ENCODE results near the gene FOS. TPM values are rescaled to one million over a fixed set of nuclear protein-coding genes. Genes with fewer than 3 reads are reported as not detected.
"Not testable (repeated sequence)": the region's sequence is repeated elsewhere in the genome, so short reads cannot be mapped to it uniquely, and the experiment has no call there.

The FOS gene
- total and polyA plus RNA-seq, 9 donors, result 142 to 1,403 (median 670) TPM

DNA sequence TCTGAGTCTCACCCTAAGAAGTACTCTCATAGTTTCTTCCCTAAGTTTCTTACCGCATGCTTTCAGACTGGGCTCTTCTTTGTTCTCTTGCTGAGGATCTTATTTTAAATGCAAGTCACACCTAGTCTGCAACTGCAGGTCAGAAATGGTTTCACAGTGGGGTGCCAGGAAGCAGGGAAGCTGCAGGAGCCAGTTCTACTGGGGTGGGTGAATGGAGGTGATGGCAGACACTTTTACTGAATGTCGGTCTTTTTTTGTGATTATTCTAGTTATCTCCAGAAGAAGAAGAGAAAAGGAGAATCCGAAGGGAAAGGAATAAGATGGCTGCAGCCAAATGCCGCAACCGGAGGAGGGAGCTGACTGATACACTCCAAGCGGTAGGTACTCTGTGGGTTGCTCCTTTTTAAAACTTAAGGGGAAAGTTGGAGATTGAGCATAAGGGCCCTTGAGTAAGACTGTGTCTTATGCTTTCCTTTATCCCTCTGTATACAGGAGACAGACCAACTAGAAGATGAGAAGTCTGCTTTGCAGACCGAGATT lies 1.7 kb downstream of the FOS start:
- peaks cover 21% of the 10 kb centered on the region for H3K36me3 ChIP-seq (ENCODE audit: control insufficient read depth, insufficient read depth, low read length)
- 21% methylated on average over 2 of the region's 7 CpGs for WGBS (ENCODE audit: insufficient coverage)
- peak overlapping the region; percentile 84 for H3K27ac ChIP-seq (ENCODE audit: low read length)
- H3K4me1 ChIP-seq (ENCODE audit: control insufficient read depth, insufficient read depth, low read length), result peaks cover 41% of the 10 kb centered on the region
- DNase-seq, result no peak
- H3K4me3 ChIP-seq (ENCODE audit: low read length), result peak overlapping the region; percentile 91
- peaks cover 9% of the 10 kb centered on the region for H3K27me3 ChIP-seq (ENCODE audit: control insufficient read depth, insufficient read depth, low read length)
- no peaks in the 10 kb centered on the region for H3K9me3 ChIP-seq (replicated peaks; ENCODE audit: control insufficient read depth, low read depth, low read length)

DNA sequence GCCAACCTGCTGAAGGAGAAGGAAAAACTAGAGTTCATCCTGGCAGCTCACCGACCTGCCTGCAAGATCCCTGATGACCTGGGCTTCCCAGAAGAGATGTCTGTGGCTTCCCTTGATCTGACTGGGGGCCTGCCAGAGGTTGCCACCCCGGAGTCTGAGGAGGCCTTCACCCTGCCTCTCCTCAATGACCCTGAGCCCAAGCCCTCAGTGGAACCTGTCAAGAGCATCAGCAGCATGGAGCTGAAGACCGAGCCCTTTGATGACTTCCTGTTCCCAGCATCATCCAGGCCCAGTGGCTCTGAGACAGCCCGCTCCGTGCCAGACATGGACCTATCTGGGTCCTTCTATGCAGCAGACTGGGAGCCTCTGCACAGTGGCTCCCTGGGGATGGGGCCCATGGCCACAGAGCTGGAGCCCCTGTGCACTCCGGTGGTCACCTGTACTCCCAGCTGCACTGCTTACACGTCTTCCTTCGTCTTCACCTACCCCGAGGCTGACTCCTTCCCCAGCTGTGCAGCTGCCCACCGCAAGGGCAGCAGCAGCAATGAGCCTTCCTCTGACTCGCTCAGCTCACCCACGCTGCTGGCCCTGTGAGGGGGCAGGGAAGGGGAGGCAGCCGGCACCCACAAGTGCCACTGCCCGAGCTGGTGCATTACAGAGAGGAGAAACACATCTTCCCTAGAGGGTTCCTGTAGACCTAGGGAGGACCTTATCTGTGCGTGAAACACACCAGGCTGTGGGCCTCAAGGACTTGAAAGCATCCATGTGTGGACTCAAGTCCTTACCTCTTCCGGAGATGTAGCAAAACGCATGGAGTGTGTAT lies 2.4 kb downstream of the FOS start:
- H3K36me3 ChIP-seq (ENCODE audit: control insufficient read depth, insufficient read depth, low read length), result peaks cover 21% of the 10 kb centered on the region
- peak; percentile 70 for DNase-seq
- H3K9me3 ChIP-seq (replicated peaks; ENCODE audit: control insufficient read depth, low read depth, low read length), result no peaks in the 10 kb centered on the region
- peak overlapping the region; percentile 37 for H3K27ac ChIP-seq (ENCODE audit: low read length)
- H3K4me1 ChIP-seq (ENCODE audit: control insufficient read depth, insufficient read depth, low read length), result peaks cover 37% of the 10 kb centered on the region
- WGBS (ENCODE audit: insufficient coverage), result 82% methylated on average over 13 of the region's 17 CpGs
- peak overlapping the region; percentile 91 for H3K4me3 ChIP-seq (ENCODE audit: low read length)
- H3K27me3 ChIP-seq (ENCODE audit: control insufficient read depth, insufficient read depth, low read length), result peaks cover 9% of the 10 kb centered on the region

DNA sequence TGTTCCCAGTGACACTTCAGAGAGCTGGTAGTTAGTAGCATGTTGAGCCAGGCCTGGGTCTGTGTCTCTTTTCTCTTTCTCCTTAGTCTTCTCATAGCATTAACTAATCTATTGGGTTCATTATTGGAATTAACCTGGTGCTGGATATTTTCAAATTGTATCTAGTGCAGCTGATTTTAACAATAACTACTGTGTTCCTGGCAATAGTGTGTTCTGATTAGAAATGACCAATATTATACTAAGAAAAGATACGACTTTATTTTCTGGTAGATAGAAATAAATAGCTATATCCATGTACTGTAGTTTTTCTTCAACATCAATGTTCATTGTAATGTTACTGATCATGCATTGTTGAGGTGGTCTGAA lies 3.0 kb downstream of the FOS start:
- H3K36me3 ChIP-seq (ENCODE audit: control insufficient read depth, insufficient read depth, low read length), result peaks cover 21% of the 10 kb centered on the region

DNA sequence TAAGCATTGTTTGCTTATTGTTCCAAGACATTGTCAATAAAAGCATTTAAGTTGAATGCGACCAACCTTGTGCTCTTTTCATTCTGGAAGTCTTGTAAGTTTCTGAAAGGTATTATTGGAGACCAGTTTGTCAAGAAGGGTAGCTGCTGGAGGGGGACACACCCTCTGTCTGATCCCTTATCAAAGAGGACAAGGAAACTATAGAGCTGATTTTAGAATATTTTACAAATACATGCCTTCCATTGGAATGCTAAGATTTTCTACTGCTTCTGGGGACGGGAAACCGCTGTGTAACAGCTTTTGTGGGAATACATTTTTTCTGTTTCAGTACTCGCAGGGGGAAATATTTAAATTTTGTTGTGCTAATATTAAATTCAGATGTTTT lies 3.5 kb downstream of the FOS start:
- Histone ChIP-seq H3K9me3 (replicated peaks; ENCODE audit: control insufficient read depth, low read depth, low read length) (no peaks in the 10 kb centered on the region), H3K36me3 (ENCODE audit: control insufficient read depth, insufficient read depth, low read length) (peaks cover 21% of the 10 kb centered on the region), H3K4me3 (ENCODE audit: low read length) (no peak overlapping the region), H3K27me3 (ENCODE audit: control insufficient read depth, insufficient read depth, low read length) (peaks cover 9% of the 10 kb centered on the region), H3K27ac (ENCODE audit: low read length) (no peak overlapping the region), H3K4me1 (ENCODE audit: control insufficient read depth, insufficient read depth, low read length) (peaks cover 30% of the 10 kb centered on the region)
- WGBS (ENCODE audit: insufficient coverage), result no CpG with 5 or more reads among the region's 4 CpGs
- DNase-seq, result peak; percentile 90

More for the DNA sequence above, 3.0 kb downstream of the FOS start:
- Histone ChIP-seq H3K9me3 (replicated peaks; ENCODE audit: control insufficient read depth, low read depth, low read length) (no peaks in the 10 kb centered on the region), H3K4me1 (ENCODE audit: control insufficient read depth, insufficient read depth, low read length) (peaks cover 31% of the 10 kb centered on the region), H3K27ac (ENCODE audit: low read length) (peak overlapping the region; percentile 37), H3K27me3 (ENCODE audit: control insufficient read depth, insufficient read depth, low read length) (peaks cover 9% of the 10 kb centered on the region), H3K4me3 (ENCODE audit: low read length) (peak overlapping the region; percentile 91)
- DNase-seq, result no peak
- WGBS (ENCODE audit: insufficient coverage), result no CpG with 5 or more reads among the region's 1 CpG

DNA sequence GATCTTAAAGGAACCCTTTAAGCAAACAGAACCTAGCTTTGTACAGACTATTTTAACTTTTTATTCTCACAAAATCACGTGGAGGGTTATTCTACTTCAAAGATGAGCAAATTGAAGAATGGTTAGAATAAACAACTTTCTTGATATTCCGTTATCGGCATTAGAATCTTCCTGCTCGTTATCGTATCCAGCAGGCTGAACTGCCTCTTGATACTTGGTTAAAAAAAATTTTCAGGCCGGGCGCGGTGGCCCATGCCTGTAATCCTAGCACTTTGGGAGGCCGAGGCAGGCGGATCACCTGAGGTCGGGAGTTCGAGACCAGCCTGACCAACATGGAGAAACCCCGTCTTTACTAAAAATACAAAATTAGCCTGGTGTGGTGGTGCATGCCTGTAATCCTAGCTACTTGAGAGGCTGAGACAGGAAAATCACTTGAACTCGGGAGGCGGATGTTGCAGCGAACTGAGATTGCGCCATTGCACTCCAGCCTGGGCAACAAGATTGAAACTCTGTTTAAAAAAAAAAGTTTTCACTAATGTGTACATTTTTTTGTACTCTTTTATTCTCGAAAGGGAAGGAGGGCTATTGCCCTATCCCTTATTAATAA lies 4.0 kb downstream of the FOS start:
- WGBS (ENCODE audit: insufficient coverage), result 95% methylated on average over 8 of the region's 18 CpGs
- H3K4me3 ChIP-seq (ENCODE audit: low read length); H3K27me3 ChIP-seq (ENCODE audit: control insufficient read depth, insufficient read depth, low read length); H3K27ac ChIP-seq (ENCODE audit: low read length); H3K9me3 ChIP-seq (replicated peaks; ENCODE audit: control insufficient read depth, low read depth, low read length): not testable (repeated sequence)
- Histone ChIP-seq H3K4me1 (ENCODE audit: control insufficient read depth, insufficient read depth, low read length) (peaks cover 26% of the 10 kb centered on the region), H3K36me3 (ENCODE audit: control insufficient read depth, insufficient read depth, low read length) (peaks cover 21% of the 10 kb centered on the region)
- DNase-seq, result peak; percentile 94

DNA sequence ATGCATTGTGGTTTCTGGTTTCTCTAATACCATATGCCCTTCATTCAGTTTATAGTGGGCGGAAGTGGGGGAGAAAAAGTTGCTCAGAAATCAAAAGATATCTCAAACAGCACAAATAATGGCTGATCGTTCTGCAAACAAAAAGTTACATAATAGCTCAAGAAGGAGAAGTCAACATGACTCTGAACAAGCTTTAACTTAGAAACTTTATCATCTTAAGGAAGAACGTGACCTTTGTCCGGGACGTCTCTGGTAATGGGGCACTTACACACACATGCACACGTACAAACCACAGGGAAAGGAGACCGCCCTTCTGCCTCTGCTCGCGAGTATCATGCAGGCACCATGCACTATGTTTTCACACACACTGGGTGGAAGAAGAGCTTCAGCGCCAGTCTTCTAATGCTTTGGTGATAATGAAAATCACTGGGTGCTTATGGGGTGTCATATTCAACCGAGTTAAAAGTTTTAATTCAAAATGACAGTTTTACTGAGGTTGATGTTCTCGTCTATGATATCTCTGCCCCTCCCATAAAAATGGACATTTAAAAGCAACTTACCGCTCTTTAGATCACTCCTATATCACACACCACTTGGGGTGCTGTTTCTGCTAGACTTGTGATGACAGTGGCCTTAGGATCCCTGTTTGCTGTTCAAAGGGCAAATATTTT lies 4.7 kb downstream of the FOS start:
- DNase-seq, result peak; percentile 95
- H3K9me3 ChIP-seq (replicated peaks; ENCODE audit: control insufficient read depth, low read depth, low read length), result no peaks in the 10 kb centered on the region
- H3K4me1 ChIP-seq (ENCODE audit: control insufficient read depth, insufficient read depth, low read length), result peaks cover 30% of the 10 kb centered on the region
- no CpG with 5 or more reads among the region's 13 CpGs for WGBS (ENCODE audit: insufficient coverage)
- H3K27ac ChIP-seq (ENCODE audit: low read length), result no peak overlapping the region
- peaks cover 21% of the 10 kb centered on the region for H3K36me3 ChIP-seq (ENCODE audit: control insufficient read depth, insufficient read depth, low read length)
- peaks cover 9% of the 10 kb centered on the region for H3K27me3 ChIP-seq (ENCODE audit: control insufficient read depth, insufficient read depth, low read length)
- H3K4me3 ChIP-seq (ENCODE audit: low read length), result no peak overlapping the region

DNA sequence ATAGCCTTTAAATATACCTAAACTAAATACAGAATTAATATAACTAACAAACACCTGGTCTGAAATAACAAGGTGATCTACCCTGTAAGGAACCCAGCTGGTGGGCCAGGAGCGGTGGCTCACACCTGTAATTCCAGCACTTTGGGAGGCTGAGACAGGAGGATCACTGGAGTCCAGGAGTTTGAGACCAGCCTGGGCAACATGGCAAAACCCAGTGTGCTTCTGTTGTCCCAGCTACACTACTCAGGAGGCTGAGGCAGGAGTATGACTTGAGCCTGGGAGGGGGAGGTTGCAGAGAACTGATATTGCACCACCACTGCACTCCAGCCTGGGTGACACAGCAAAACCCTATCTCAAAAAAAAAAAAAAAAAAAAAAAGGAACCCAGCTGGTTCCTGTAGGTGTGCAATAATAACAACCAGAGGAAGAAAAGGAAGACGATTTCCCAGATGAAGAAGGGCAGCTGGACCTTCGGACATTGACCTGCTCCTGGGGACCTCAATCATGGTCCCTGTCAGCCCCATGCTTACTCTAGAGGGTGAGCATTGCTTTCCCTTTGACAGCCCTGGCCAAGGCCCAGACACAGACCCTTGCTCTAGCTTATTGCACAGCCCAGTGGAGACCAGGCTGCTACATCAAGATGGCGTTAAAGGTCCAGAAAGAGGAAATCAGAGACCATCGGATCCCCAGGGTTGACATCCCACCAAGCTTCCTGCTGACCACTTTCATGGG lies 5.4 kb downstream of the FOS start:
- H3K27ac ChIP-seq (ENCODE audit: low read length), result no peak overlapping the region

DNA sequence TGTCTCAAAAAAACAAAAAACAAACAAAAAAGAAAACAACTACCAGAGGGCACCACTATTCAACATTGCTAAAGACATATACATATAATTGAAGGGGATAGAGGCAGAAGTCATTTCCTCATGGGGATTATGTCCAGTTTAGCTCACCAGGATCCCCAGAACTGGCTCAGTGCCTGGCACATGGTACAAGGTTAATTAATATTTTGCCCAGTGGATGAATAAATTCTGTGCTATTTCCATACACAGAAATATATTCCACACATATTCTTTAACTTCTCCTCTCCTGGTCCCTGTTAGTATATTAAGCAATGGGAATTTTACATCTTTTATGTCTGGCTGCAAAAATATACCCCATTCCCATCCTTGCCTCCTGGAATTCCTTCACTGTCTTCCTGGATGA lies 6.7 kb downstream of the FOS start:
- Histone ChIP-seq H3K27me3 (ENCODE audit: control insufficient read depth, insufficient read depth, low read length) (peaks cover under 1% of the 10 kb centered on the region), H3K36me3 (ENCODE audit: control insufficient read depth, insufficient read depth, low read length) (peaks cover 13% of the 10 kb centered on the region), H3K9me3 (replicated peaks; ENCODE audit: control insufficient read depth, low read depth, low read length) (no peaks in the 10 kb centered on the region), H3K4me1 (ENCODE audit: control insufficient read depth, insufficient read depth, low read length) (peaks cover 18% of the 10 kb centered on the region), H3K4me3 (ENCODE audit: low read length) (no peak overlapping the region), H3K27ac (ENCODE audit: low read length) (no peak overlapping the region)
- DNase-seq, result no peak

More for the DNA sequence above, 5.4 kb downstream of the FOS start:
- 83% methylated on average over 4 of the region's 5 CpGs for WGBS (ENCODE audit: insufficient coverage)
- Histone ChIP-seq H3K36me3 (ENCODE audit: control insufficient read depth, insufficient read depth, low read length) (peaks cover 21% of the 10 kb centered on the region), H3K27me3 (ENCODE audit: control insufficient read depth, insufficient read depth, low read length) (peaks cover 9% of the 10 kb centered on the region), H3K9me3 (replicated peaks; ENCODE audit: control insufficient read depth, low read depth, low read length) (no peaks in the 10 kb centered on the region), H3K4me1 (ENCODE audit: control insufficient read depth, insufficient read depth, low read length) (peaks cover 29% of the 10 kb centered on the region), H3K4me3 (ENCODE audit: low read length) (no peak overlapping the region)
- DNase-seq, result peak; percentile 87

DNA sequence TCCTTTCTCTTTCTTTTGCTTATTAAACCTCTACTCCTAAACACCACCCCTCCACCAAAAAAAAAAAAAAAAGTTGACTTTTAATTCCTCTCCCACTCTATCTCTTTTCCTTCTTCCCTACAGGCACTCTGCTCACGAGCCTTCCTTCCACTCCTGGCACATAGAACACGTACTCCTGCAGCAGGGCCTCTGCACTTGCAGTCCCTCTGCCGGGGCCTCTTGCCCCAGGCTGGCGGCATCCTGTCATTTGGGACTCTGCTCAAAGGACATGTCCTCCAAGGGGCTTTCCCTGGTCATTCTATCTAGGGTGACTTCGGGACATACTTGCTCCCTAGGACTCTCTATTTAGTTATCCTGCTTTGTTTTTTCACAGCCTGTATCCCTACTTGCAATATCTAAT lies 7.7 kb downstream of the FOS start:
- Histone ChIP-seq H3K36me3 (ENCODE audit: control insufficient read depth, insufficient read depth, low read length) (peaks cover 3% of the 10 kb centered on the region), H3K9me3 (replicated peaks; ENCODE audit: control insufficient read depth, low read depth, low read length) (no peaks in the 10 kb centered on the region), H3K4me3 (ENCODE audit: low read length) (no peak overlapping the region), H3K4me1 (ENCODE audit: control insufficient read depth, insufficient read depth, low read length) (peaks cover 8% of the 10 kb centered on the region), H3K27me3 (ENCODE audit: control insufficient read depth, insufficient read depth, low read length) (no peaks in the 10 kb centered on the region), H3K27ac (ENCODE audit: low read length) (peak overlapping the region; percentile 2)
- peak; percentile 76 for DNase-seq
- 21% methylated on average over 4 of the region's 5 CpGs for WGBS (ENCODE audit: insufficient coverage)

Data from muscle of leg (tissue), 11 donors.